GM18517 (cell line): ENCODE measurements around the gene PRR7.

Experiments
- ATAC-seq: cut with Tn5 transposase; IDR thresholded peaks from one replicate; pipeline ENCODE4 v1.9.1; 2021; ENCODE audit warnings: mild to moderate bottlenecking, moderate library complexity; ENCODE audit not compliant: unreplicated experiment

PRR7 gene

GRCh38 chr5:177466861-177467260 lies 20.2 kb downstream of the PRR7 start:
- ATAC-seq: no peak

DNA sequence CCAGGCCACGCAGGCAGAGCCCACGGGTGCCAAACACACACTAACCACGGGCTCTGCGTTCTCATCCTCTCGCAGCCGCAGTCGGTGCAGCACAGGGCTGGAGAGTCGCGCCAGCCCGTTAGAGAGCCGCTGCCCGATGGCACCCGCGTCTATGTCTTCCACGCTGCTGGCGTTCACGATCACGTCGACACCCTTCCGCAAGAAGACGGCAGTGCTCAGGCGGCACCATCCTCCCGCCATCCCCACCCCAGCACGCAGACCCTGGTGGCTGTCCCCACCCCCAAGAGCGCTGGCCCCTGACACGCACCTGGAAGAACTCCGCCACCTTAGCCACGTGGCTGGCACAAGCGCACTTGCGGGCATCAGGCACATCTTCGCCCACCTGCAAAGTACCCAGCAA lies 20.8 kb downstream of the PRR7 start:
- ATAC-seq: no peak

DNA sequence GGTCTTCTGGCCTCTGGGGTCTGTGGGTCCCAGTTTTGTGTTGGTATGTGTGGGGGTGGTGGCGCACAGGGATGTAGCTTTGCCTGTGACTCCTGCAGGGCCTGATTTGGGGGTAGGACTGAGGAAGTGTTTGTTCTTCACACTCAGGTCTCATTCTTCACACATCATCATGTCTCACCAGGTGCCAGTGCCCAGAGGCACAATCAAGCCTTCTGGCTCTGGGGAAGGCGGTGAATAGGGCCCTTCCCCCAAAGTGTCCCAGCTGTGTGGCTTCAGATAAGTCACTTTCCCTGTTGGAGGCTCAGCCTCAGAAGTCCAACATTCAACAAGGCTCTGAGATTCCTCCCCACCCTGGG lies 21.7 kb downstream of the PRR7 start:
- no peak for ATAC-seq

- ATAC-seq: no peak
Measured at GRCh38 chr5:177468685-177469628, 22.3 kb downstream of the PRR7 start.

DNA sequence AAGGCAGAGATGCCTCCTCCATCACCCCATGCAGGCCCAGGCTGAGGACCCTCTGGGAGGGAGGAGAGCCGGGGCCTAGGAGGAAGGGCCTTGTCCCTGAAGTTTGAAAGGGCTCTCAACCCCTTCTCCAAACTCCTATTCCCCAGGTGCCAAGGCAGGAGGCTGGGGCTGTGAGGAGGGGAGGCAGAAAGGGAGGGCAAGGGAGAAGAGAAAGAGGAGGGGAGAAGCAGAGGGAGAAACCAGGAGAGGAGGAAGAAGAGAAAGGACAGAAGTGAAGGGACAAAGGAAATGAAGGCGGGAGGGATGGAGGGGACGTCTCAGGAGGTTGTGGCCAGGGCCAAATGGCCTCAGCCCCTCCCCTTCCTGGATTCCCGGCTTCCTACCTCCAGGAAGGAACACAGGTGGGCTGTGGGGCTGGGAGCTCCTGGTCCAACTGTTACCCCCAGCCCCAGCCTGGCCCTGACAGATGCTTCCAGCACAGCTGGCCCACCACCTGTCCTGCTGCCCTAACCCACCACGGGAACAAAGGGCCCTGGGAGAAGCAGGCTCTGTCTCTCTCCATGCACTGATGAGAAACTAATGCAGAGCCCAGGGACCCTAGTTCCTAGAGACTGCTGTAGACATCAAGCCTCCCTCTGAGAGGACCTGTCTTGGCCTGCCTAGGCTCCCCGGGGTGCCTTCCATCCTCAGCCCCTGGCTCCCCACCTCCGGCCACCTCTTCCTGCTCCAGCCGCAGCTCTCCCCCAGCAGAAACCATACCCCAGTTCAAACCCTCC lies 23.3 kb downstream of the PRR7 start:
- ATAC-seq: no peak

DNA sequence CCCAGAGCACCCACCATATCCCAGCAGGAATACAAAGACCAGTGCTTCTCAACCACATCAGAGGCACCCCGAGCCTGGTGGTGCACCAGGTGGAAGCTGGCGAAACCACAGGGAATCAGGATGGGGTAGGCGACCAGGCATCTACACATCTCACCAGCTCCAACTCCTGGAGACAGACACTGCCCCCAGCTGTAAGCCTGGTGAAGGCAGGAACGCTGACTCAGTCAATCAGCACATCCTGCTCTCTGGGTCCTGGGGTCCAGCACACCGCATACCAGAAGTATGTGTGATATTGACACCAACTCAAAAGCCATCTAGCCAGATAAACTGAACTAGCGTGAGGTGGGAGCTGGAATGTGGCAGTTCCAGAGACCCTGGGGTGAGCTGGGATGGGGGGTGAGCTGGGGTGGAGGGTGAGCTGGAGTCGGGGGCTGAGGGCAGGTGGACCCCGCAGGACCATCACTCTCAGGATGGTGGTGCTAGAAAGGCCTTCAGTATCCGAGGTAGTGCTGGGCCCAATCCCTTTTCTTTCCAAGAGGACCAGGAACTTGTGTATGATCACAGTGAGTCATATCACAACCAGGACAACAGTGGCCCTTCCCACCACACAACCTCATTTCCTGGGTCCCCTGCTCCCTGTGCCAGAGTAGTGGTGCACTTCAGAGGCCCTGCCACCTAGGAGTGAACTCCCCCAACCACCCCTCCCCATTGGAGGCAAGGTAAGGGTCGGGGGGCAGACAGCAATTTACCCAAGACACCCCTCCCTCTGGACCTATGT lies 24.3 kb downstream of the PRR7 start:
- ATAC-seq: no peak

DNA sequence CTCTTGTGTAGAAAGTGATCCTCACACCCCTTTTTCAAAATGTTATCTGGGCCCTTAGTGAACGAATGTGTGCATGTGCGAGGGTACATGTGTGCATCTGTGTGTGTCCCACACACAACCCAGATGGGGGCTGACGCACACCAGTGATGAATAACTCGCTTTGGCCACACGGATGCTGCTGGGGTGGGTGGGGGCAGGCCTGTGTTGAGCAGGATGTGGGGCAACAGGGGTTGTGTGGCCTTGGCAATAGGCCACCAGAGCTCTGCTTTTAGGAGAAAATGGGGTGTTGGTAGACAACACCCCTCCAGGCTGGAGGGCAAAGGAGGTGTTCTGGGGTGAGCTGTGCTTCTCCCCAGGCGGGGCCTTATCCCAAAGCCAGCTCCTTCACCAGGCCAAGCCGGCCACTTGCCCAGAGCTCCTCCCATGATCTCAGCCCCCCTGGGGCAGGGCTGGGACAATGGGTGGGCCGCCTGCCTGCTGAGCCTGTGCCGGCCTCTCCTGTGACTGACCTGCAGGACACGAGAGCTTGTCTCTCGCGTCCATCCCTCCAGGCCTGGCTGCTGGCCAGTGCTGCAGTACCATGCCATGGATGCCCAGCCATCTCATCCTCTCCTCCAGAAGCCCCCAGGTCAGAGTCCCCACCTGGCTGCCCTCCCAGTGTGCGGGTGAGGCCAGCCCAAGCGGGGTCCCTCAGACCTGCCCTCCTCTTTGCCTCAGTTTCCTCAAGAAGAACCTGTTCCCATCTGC lies 25.2 kb downstream of the PRR7 start:
- ATAC-seq: no peak

DNA sequence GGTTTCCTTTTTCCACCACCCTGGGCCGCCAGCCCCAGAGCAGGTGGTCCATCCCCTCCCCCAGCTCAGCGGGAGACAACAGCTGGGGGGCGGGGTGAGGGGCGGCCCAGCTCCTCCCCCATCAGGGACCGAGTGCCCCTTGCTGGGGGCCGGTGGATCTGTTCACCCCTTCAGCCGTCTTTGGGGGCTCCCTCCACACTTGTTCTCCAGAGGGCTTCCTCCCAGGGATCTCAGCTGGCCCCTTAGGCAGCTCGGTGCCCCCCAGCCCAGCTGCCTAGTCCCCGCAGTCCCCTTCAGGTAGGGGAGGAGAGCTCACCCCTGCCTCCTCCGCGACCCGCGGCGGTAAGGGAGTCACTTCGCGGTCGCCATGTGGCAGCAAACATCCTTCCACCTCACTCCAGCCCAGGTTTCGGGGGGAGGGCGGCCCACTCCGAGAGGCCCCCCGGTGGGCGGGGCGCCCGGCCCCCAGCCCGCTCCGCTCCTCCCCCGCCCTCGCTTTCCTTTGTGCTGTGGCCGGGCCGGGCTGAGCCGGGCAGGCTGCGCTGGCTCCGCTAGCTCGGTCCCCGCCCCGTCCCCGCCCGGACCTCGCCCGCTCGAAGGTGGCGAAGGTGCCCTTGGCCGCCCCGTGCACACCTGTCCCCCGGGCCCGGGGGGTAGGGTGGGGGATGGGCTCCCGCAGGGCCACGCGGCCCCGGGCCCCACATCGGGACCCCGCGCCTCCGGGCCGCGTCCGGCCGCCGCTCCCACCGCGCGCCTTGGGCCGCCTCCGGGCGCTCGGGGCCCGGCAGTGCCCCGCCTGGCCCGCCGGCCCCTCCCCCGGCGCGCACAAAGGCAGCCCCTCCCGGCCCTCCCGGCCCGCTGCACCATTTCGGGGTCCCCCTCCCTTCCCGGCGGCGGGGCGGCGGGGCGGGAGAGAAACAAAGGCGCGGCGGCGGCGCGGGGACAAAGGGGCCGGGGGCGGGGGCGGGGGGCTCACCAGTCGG lies 26.1 kb downstream of the PRR7 start:
- ATAC-seq: no peak

DNA sequence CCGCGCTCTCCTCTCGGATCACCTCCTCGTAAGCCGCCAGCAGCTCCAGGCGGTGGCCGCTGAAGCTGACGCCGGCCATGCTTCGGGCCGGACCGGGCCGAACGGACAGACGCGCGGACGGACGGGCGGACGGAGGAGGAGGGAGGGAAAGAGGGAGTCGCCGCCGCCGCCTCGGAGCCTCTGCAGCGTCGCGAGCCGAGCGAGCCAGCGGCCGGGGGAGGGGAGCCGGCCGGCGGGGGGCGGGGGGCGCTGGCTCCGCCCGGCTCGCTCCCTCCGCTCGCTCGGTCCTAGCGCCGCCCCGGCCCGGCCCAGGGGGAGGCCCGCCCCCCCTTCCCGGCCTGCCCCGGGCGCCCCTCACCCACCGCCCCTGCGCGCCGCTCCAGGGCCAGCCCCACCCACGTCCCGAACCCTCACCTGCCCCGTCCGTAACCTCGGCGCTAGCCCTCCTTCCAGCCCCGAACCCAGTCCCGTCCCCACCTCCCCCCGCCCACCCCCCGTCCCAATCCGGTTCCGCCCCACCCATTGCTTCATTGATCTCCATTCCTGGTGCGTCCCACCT lies 26.9 kb downstream of the PRR7 start, which contains the start of gene DBN1:
TSS of gene DBN1 (minus strand) at position 192 of the 559 bp plus-strand sequence. CDS start at position 79, 113 bp downstream.
- no peak for ATAC-seq

GRCh38 chr5:177474002-177474476 lies 27.4 kb downstream of the PRR7 start:
- no peak for ATAC-seq

GRCh38 chr5:177474846-177475562 lies 28.4 kb downstream of the PRR7 start:
- no peak for ATAC-seq

DNA sequence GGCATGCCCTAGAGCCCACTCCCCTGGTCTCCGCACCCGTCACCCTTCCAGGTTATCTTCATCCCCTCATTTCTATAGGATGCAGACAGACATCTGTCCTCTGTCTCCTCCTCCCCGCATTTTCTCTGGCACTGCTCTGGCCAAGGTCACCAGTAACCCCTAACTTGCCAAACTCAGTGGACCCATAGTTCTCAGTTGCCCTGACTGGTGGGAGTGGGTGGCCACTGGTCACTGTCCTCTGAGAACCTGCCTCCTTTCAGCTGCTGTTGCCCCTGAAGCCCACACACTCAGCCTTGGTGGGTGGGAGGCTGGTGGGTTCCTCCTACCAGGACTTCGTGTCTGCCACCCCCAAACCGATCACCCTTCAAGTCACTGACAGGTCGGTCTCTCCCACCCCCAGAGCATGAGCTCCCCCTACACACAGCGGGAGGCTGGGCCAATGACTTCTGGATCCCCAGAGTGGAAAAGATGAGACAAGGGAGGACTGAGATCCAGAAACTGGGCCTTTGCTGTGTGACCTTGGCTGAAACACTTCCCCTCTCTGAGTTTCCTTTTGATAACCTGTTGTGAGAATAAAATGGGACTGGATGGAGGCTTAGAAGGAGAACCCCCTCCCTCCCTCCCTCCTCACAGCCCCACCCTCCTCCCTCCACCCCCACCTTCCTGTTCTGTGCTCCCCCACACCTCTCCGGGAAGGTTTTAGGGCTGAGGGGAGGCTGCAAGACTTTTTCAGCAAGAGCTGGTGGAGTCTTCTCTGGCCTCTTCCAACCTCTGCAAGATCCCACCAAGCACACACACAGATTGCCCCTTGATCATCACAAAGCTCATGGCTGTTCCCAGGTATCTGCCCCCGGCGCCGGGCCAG lies 29.2 kb downstream of the PRR7 start:
- ATAC-seq: no peak

DNA sequence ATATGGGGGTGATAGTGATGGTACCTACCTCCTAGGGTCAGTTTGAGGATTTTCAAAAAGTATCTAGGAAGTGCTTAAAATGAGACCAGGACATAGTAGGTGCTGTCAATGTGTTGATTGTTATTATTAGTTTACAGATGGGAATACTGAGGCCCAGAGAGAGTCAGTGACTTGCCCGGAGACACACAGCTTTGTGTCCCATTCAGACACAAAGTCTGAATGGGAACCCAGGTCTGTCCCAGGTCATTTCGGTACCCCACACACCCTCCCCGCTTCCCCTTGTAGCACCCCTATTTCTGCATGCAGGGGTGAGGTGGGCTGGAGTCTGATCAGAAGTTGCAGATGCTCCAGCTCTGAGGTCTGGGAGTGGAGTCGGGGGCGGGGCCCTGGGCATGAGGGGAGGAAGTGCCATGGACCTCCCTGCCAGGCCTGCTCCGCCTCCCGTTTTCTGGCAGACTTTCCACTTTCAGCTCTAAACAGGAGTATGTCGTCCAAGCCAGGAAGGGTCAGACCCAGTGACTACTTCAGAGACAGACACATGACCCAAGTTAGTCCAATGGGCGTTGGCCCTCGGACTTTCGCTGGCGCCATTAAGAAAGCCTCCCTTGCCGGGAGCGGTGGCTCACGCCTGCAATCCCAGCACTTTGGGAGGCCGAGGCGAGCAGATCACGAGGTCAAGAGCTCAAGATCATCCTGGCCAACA lies 30.1 kb downstream of the PRR7 start:
- ATAC-seq: no peak

DNA sequence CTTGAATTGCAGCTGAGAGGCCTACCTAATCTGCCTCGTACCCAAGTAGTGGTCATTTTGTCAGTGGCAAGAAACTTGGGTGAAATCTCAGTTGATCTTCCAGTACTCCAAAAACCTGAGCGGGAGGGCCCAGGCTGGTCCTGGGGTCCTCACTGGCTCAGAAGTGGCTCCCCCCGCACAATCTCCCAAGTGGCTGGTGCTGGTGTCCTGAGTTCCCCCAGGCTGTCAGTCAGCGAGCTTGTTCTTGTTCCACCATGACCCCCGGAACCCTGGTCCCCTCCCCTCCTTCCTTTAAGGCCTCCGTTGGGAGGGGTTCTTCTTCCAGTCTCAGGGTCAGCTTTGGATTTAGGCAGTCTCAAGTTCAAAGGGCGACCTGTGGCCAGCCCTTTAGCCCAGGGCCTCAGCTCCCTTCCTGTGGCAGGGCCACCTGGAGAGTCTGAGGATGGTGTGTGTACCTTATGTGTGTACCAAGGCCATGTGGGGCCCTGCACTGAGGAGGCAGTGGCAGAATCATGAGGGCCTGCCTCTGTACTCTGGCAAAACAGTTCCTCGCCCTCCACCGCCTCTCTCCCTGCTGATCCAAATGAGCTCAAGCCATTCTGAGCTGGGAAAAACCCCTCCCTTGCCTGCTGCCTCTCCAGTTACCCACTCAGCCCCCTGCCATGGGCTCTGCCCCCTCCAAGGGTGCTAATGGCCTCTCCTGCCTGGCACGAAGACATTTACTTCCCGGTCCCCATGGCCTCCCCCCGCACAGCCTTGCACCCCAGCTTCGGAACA lies 31.3 kb downstream of the PRR7 start:
- no peak for ATAC-seq

DNA sequence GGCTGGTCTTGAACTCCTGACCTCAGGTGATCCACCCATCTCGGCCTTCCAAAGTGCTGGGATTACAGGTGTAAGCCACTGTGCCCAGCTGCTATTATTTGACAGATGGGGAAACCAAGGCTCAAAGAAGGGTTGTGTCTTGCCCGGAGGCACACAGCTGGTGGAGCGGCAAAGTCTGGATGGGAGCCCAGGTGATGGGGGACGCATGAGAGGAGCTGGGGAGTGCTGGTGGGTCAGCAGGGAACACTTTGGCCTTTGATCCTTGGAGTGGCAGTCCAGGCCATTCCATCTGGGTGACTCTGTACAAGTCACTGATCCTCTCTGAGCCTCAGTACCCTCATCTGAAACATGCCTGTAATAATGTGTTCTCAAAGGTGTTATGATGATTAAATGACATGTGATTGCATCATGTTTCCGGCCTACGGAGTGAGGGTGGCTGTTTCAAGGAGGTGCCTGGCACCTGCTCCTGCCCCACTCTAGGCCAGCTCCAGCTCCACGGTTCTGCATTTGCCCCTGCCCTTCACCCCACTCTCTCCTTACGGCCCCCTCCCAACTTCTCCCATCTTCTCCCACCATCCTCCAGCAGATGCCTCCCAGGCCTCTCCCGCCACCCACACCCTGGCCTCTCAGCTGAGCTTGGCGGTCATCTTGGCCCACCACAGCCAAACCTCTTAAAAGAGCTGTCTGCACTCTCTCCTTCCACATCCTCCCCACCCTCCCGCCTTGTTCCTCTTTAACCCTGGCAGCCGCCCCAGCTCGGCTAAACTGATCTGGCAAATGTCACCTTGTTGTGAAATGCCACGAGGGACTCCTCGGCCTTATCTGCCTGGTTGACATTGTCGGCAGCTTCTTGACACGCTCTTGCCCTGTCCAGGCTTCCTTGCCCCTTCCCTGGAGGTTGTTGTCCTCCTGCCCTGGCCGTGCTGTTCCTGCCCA lies 32.4 kb downstream of the PRR7 start:
- ATAC-seq: no peak
